ENCODE measurements around the gene SPSB2. TPM values are rescaled to one million over a fixed set of nuclear protein-coding genes. Genes with fewer than 3 reads are reported as not detected.

The SPSB2 gene
- polyA plus RNA-seq, 1 experiment: 2.6 TPM

- Histone ChIP-seq H3K4me3 (ENCODE audit: low read depth, low read length) (no peak overlapping the region), H3K9me3 (ENCODE audit: control insufficient read depth, insufficient read depth, low read length) (no peaks in the 10 kb centered on the region; the same call in 1 of the 2 replicates), H3K27me3 (ENCODE audit: control insufficient read depth, insufficient read depth, low read length) (no peaks in the 10 kb centered on the region), H3K27ac (ENCODE audit: low read depth, low read length) (no peak overlapping the region)
- no peak for DNase-seq (ENCODE audit: low read depth, low spot score)
- POLR2A ChIA-PET: no interaction called here
- TF ChIP-seq, protein P1, sequence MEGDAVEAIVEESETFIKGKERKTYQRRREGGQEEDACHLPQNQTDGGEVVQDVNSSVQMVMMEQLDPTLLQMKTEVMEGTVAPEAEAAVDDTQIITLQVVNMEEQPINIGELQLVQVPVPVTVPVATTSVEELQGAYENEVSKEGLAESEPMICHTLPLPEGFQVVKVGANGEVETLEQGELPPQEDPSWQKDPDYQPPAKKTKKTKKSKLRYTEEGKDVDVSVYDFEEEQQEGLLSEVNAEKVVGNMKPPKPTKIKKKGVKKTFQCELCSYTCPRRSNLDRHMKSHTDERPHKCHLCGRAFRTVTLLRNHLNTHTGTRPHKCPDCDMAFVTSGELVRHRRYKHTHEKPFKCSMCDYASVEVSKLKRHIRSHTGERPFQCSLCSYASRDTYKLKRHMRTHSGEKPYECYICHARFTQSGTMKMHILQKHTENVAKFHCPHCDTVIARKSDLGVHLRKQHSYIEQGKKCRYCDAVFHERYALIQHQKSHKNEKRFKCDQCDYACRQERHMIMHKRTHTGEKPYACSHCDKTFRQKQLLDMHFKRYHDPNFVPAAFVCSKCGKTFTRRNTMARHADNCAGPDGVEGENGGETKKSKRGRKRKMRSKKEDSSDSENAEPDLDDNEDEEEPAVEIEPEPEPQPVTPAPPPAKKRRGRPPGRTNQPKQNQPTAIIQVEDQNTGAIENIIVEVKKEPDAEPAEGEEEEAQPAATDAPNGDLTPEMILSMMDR (IDR thresholded peaks at IDR 0.05; ENCODE audit: low read depth, low read length): no peak
- CTCF ChIA-PET: interaction anchor here (1.4 to 2.9 kb wide), 2 partner anchors 12 to 84 kb away, joined by 6 to 25 read pairs; partner anchors contain the start of gene MLF2
These were observed 36.3 kb downstream of the SPSB2 start for GRCh38 chr12:6836851-6837250.

DNA sequence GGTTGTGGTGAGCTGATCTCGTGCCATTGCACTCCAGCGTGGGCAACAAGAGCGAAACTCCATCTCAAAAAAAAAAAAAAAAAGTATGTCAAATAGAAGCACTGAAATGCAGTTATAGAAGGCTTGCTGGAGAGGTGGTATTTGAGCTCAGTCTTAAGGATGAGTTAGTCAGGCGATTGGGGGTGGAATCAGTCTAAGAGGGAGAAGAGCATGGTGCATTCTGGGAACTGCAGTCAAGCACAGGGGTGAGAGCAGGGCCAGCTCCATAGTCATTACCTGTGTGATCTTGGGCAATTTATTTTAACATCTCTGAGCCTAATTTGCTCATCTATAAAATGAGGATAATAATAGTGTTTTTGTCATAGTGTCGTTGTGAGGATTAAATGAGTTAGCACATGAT is 38.2 kb downstream of the SPSB2 start:
- TF ChIP-seq, protein P1 (IDR thresholded peaks at IDR 0.05; ENCODE audit: low read depth, low read length): no peak
- ChIA-PET POLR2A (interaction anchor here (0.7 kb wide), 1 partner anchor 9 kb away, joined by 4 read pairs; no protein-coding TSS in a partner anchor), CTCF (interaction anchor here (0.8 to 3.0 kb wide), 12 partner anchors 7 to 265 kb away, joined by 3 to 27 read pairs (median 4); partner anchors contain the start of genes CDCA3, MLF2, PTMS and USP5)
- Histone ChIP-seq H3K4me3 (ENCODE audit: low read depth, low read length) (no peak overlapping the region), H3K9me3 (ENCODE audit: control insufficient read depth, insufficient read depth, low read length) (no peaks in the 10 kb centered on the region; the same call in 1 of the 2 replicates), H3K27me3 (ENCODE audit: control insufficient read depth, insufficient read depth, low read length) (no peaks in the 10 kb centered on the region), H3K27ac (ENCODE audit: low read depth, low read length) (no peak overlapping the region)
- DNase-seq (ENCODE audit: low read depth, low spot score): no peak

GRCh38 chr12:6834254-6834653 is 38.8 kb downstream of the SPSB2 start:
- no peaks in the 10 kb centered on the region for H3K27me3 ChIP-seq (ENCODE audit: control insufficient read depth, insufficient read depth, low read length)
- TF ChIP-seq, protein P1 (IDR thresholded peaks at IDR 0.05; ENCODE audit: low read depth, low read length): no peak
- no peak overlapping the region for H3K4me3 ChIP-seq (ENCODE audit: low read depth, low read length)
- no peak for DNase-seq (ENCODE audit: low read depth, low spot score)
- no peak overlapping the region for H3K27ac ChIP-seq (ENCODE audit: low read depth, low read length)
- no peaks in the 10 kb centered on the region; the same call in 1 of the 2 replicates for H3K9me3 ChIP-seq (ENCODE audit: control insufficient read depth, insufficient read depth, low read length)
- ChIA-PET POLR2A (interaction anchor here (0.7 kb wide), 1 partner anchor 146 kb away, joined by 4 read pairs; no protein-coding TSS in a partner anchor), CTCF (interaction anchor here (0.7 to 3.0 kb wide), 12 partner anchors 8 to 264 kb away, joined by 3 to 27 read pairs (median 4); partner anchors contain the start of genes CDCA3, MLF2, PTMS and SPSB2)

GRCh38 chr12:6833189-6833890 is 39.8 kb downstream of the SPSB2 start:
- Histone ChIP-seq H3K27me3 (ENCODE audit: control insufficient read depth, insufficient read depth, low read length) (no peaks in the 10 kb centered on the region), H3K4me3 (ENCODE audit: low read depth, low read length) (no peak overlapping the region), H3K27ac (ENCODE audit: low read depth, low read length) (no peak overlapping the region), H3K9me3 (ENCODE audit: control insufficient read depth, insufficient read depth, low read length) (no peaks in the 10 kb centered on the region; the same call in 1 of the 2 replicates)
- ChIA-PET POLR2A (interaction anchor here (0.5 kb wide), 1 partner anchor 498 kb away, joined by 3 read pairs; no protein-coding TSS in a partner anchor), CTCF (interaction anchor here (0.5 to 3.0 kb wide), 5 partner anchors 8 to 98 kb away, joined by 3 to 27 read pairs (median 5); partner anchors contain the start of genes MLF2 and SPSB2)
- TF ChIP-seq, protein P1 (IDR thresholded peaks at IDR 0.05; ENCODE audit: low read depth, low read length): no peak
- no peak for DNase-seq (ENCODE audit: low read depth, low spot score)

DNA sequence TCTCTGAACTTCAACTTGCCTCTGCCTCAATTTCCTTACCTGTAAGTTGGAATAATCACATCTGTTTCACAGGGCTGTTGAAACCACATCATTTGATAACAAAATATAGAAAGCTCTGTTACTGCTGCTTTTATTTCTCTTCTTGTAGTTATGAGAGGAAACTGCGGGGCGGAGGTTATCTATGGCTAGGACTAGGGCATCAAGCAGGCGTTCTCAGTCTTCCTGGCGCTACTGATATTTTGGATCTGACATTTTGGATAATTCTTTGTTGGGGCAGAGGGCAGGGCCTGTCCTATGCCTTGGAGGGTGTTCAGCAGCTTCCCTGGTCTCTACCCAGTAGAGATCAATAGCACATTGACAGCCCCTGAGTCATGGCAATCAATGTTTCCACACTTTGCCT is 41.0 kb downstream of the SPSB2 start:
- CTCF ChIA-PET: interaction anchor here (1.0 to 2.3 kb wide), 4 partner anchors 37 to 295 kb away, joined by 3 to 9 read pairs (median 4); partner anchors contain the start of genes MLF2 and PTMS

More for the DNA sequence above, 41.0 kb downstream of the SPSB2 start:
- no peaks in the 10 kb centered on the region for H3K27me3 ChIP-seq (ENCODE audit: control insufficient read depth, insufficient read depth, low read length)
- no peak overlapping the region for H3K27ac ChIP-seq (ENCODE audit: low read depth, low read length)
- TF ChIP-seq, protein P1 (IDR thresholded peaks at IDR 0.05; ENCODE audit: low read depth, low read length): no peak
- no peak overlapping the region for H3K4me3 ChIP-seq (ENCODE audit: low read depth, low read length)
- no peak for DNase-seq (ENCODE audit: low read depth, low spot score)
- no peaks in the 10 kb centered on the region; the same call in 1 of the 2 replicates for H3K9me3 ChIP-seq (ENCODE audit: control insufficient read depth, insufficient read depth, low read length)
- POLR2A ChIA-PET: interaction anchor here (0.6 to 1.0 kb wide), 2 partner anchors 20 to 183 kb away, joined by 3 to 4 read pairs; partner anchors contain the start of gene USP5

Data from AG04450 (cell line).